H1 (cell line): ENCODE data around the gene MYO9A. TPM values are rescaled to one million over a fixed set of nuclear protein-coding genes. Genes with fewer than 3 reads are reported as not detected.

Experiments used
- CTCF ChIA-PET: fragments of 300-600 bp; sonication (Branson Sonifier 250); formaldehyde crosslinking; loops from one replicate; lab custom pipeline; 2021; ENCODE audit not compliant: partially characterized antibody; lab: Charles Lee
- POLR2A ChIA-PET: fragments of 300-600 bp; sonication (Branson Sonifier 250); formaldehyde crosslinking; loops from one replicate; lab custom pipeline; 2021; ENCODE audit warnings: inconsistent platforms; ENCODE audit not compliant: partially characterized antibody; lab: Charles Lee
- DNase-seq, 2 experiments: peaks; one replicate each; pipeline versions ENCODE4 v3.0.0 to v3.0.0-alpha.2; 2010 to 2022; ENCODE audit warnings: low spot score in 2 of 2, low read depth in 1 of 2, mixed read lengths in 1 of 2
- FAIRE-seq: peaks from 2 replicates; lab custom pipeline; 2011; peaks lifted over from hg19 to GRCh38; lab: Jason Lieb, UNC
- H2AFZ ChIP-seq: 2 replicates; pipeline ENCODE4 v1.8.1; 2012; ENCODE audit warnings: low read length, inconsistent platforms
- H2AK5ac ChIP-seq: 2 replicates; pipeline ENCODE4 v1.6.1; 2013; ENCODE audit warnings: low read depth, low read length
- H2BK120ac ChIP-seq: replicated peaks from 2 replicates; pipeline ENCODE3; 2013; ENCODE audit warnings: low read depth, low read length, inconsistent platforms
- H2BK12ac ChIP-seq: 2 replicates; pipeline ENCODE4 v1.6.1; 2013; ENCODE audit warnings: low read depth, low read length
- H2BK15ac ChIP-seq: 2 replicates; pipeline ENCODE4 v1.6.1; 2013; ENCODE audit warnings: low read length
- H2BK20ac ChIP-seq: 2 replicates; pipeline ENCODE4 v1.6.1; 2013; ENCODE audit warnings: low read length
- H2BK5ac ChIP-seq: 2 replicates; pipeline ENCODE4 v1.6.1; 2013; ENCODE audit warnings: low read depth, low read length
- H3K14ac ChIP-seq: 2 replicates; pipeline ENCODE4 v1.6.1; 2013; ENCODE audit warnings: inconsistent platforms; ENCODE audit not compliant: insufficient read length
- H3K18ac ChIP-seq: 2 replicates; pipeline ENCODE4 v1.6.1; 2013; ENCODE audit warnings: low read length; ENCODE audit errors: extremely low read depth
- H3K23ac ChIP-seq: 2 replicates; pipeline ENCODE4 v1.6.1; 2013; ENCODE audit warnings: inconsistent platforms; ENCODE audit not compliant: insufficient read length
- H3K23me2 ChIP-seq: 2 replicates; pipeline ENCODE4 v1.6.1; 2013; ENCODE audit warnings: low read depth, low read length
- H3K27ac ChIP-seq: 2 replicates; pipeline ENCODE4 v1.6.1; 2011; ENCODE audit warnings: low read depth, low read length, inconsistent platforms
- H3K27me3 ChIP-seq, 4 experiments: replicated peaks in 1 of 4; 1 replicate in 1 of 4; 2 replicates in 3 of 4; pipeline versions ENCODE4 v1.6.1 to v1.8.1; 2011 to 2013; ENCODE audit warnings: low read length in 3 of 4, mild to moderate bottlenecking in 3 of 4, inconsistent platforms in 2 of 4, mixed read lengths in 2 of 4, moderate library complexity in 1 of 4; ENCODE audit not compliant: control insufficient read depth in 3 of 4, insufficient read depth in 3 of 4; ENCODE audit errors: extremely low read depth in 1 of 4
- H3K36me3 ChIP-seq, 4 experiments: 2 replicates each; pipeline versions ENCODE4 v1.6.1 to v1.8.1; 2011 to 2013; ENCODE audit warnings: mild to moderate bottlenecking in 4 of 4, low read length in 3 of 4, moderate library complexity in 2 of 4, control low read depth in 1 of 4, inconsistent platforms in 1 of 4; ENCODE audit not compliant: insufficient read depth in 4 of 4, control insufficient read depth in 2 of 4
- H3K4ac ChIP-seq: replicated peaks from 2 replicates; pipeline ENCODE3; 2013; ENCODE audit warnings: low read length, low read depth, mixed read lengths, inconsistent platforms; ENCODE audit not compliant: insufficient read length
- H3K4me1 ChIP-seq, 4 experiments: replicated peaks in 1 of 4; 1 replicate in 1 of 4; 2 replicates in 3 of 4; pipeline versions ENCODE4 v1.6.1 to v1.8.1; 2011 to 2013; ENCODE audit warnings: low read length in 3 of 4, inconsistent platforms in 2 of 4, mixed read lengths in 1 of 4; ENCODE audit not compliant: insufficient read depth in 4 of 4, control insufficient read depth in 3 of 4
- H3K4me2 ChIP-seq, 2 experiments: 2 replicates each; pipeline versions ENCODE4 v1.6.1 to v1.8.1; 2011 to 2013; ENCODE audit warnings: low read depth in 2 of 2, low read length in 2 of 2, control low read depth in 1 of 2, inconsistent platforms in 1 of 2, mild to moderate bottlenecking in 1 of 2; ENCODE audit not compliant: insufficient read depth in 1 of 2
- H3K4me3 ChIP-seq, 4 experiments: fragments of 200-600, 300-600 bp in 1 of 4; sonication (generic), shearing (Covaris generic), sonication (Bioruptor Twin) in 1 of 4; 2 replicates each; pipeline versions ENCODE4 v1.5.1 to v1.8.1; 2011 to 2016; ENCODE audit warnings: low read length in 4 of 4, low read depth in 3 of 4, control low read depth in 2 of 4, inconsistent platforms in 2 of 4, mild to moderate bottlenecking in 2 of 4, mixed read lengths in 1 of 4, moderate library complexity in 1 of 4; ENCODE audit not compliant: insufficient read depth in 2 of 4; ENCODE audit errors: extremely low read depth in 1 of 4
- H3K56ac ChIP-seq: replicated peaks from 2 replicates; pipeline ENCODE3; 2013; ENCODE audit warnings: low read depth, mild to moderate bottlenecking, mixed read lengths, low read length, inconsistent platforms; ENCODE audit not compliant: insufficient read length
- H3K79me1 ChIP-seq: 2 replicates; pipeline ENCODE4 v1.6.1; 2013; ENCODE audit warnings: low read depth, low read length, control low read depth
- H3K79me2 ChIP-seq, 2 experiments: 2 replicates each; pipeline versions ENCODE4 v1.6.1 to v1.8.1; 2012 to 2013; ENCODE audit warnings: low read length in 2 of 2, mild to moderate bottlenecking in 2 of 2, inconsistent platforms in 1 of 2; ENCODE audit not compliant: insufficient read depth in 2 of 2, control insufficient read depth in 1 of 2
- H3K9ac ChIP-seq, 4 experiments: replicated peaks in 1 of 4; 1 replicate in 1 of 4; 2 replicates in 3 of 4; pipeline versions ENCODE4 v1.6.1 to v1.8.1; 2011 to 2013; ENCODE audit warnings: low read depth in 3 of 4, low read length in 3 of 4, control low read depth in 2 of 4, mild to moderate bottlenecking in 2 of 4, moderate library complexity in 2 of 4, inconsistent platforms in 1 of 4; ENCODE audit errors: extremely low read depth in 1 of 4
- H3K9me3 ChIP-seq, 2 experiments: 2 replicates each; pipeline versions ENCODE4 v1.6.1 to v1.8.1; 2012 to 2013; ENCODE audit warnings: mild to moderate bottlenecking in 2 of 2, moderate library complexity in 2 of 2, control low read depth in 1 of 2, inconsistent platforms in 1 of 2, low read depth in 1 of 2, low read length in 1 of 2, mixed read lengths in 1 of 2; ENCODE audit not compliant: insufficient read depth in 2 of 2
- H4K20me1 ChIP-seq, 2 experiments: replicated peaks in 1 of 2; 2 replicates each; pipeline versions ENCODE3 to v1.8.1; 2011 to 2013; ENCODE audit warnings: inconsistent platforms in 2 of 2, low read length in 2 of 2, mild to moderate bottlenecking in 1 of 2; ENCODE audit not compliant: insufficient read depth in 2 of 2, control insufficient read depth in 1 of 2
- H4K5ac ChIP-seq: 2 replicates; pipeline ENCODE4 v1.6.1; 2013; ENCODE audit warnings: low read length, low read depth, mixed read lengths, inconsistent platforms; ENCODE audit not compliant: insufficient read length
- H4K8ac ChIP-seq: 2 replicates; pipeline ENCODE4 v1.8.0; 2013; ENCODE audit warnings: mild to moderate bottlenecking, moderate library complexity, low read length, inconsistent platforms; ENCODE audit not compliant: insufficient read depth; ENCODE audit errors: extremely low read depth
- H4K91ac ChIP-seq: replicated peaks from 2 replicates; pipeline ENCODE3; 2013; ENCODE audit warnings: low read length, mixed read lengths, inconsistent platforms; ENCODE audit not compliant: insufficient read length
- PHF8 ChIP-seq: fragments of 200-600 bp; sonication (generic); conservative IDR thresholded peaks from 2 replicates; pipeline ENCODE4 v1.7.1; 2012; ENCODE audit warnings: low read depth, mild to moderate bottlenecking, inconsistent platforms, low read length, moderate library complexity
- RAD21 ChIP-seq, 2 experiments: IDR thresholded peaks in 1 of 2; conservative IDR thresholded peaks in 1 of 2; 2 replicates each; pipeline ENCODE4 v1.6.1; 2011; ENCODE audit warnings: low read depth in 2 of 2, low read length in 2 of 2, improper control_type of control experiment in 1 of 2, inconsistent platforms in 1 of 2, mild to moderate bottlenecking in 1 of 2, moderate library complexity in 1 of 2
- ZNF274 ChIP-seq: IDR thresholded peaks from 2 replicates; pipeline ENCODE4 v1.7.0; 2012; ENCODE audit warnings: low read length, borderline replicate concordance; ENCODE audit errors: extremely low read depth
- WGBS, 2 experiments: shearing (Covaris generic) in 1 of 2; methylation state at CpG; one replicate each; pipeline versions ENCODE4 v1.1.6 to v1.1.7; 2013 to 2015; ENCODE audit warnings: low lambda C conversion rate in 2 of 2, mixed read lengths in 2 of 2, inconsistent platforms in 1 of 2, low coverage in 1 of 2, missing lambda C conversion rate in 1 of 2; ENCODE audit not compliant: insufficient replicate concordance in 2 of 2, insufficient coverage in 1 of 2, insufficient read length in 1 of 2; ENCODE audit errors: extremely low coverage in 1 of 2, missing lambda C conversion rate in 1 of 2; 5-methylcytosine and 5-hydroxymethylcytosine counted together
- polyA plus RNA-seq, 7 experiments: library from polyadenylated mRNA; depleted of rRNA in 3 of 7; stranded (reverse) in 5 of 7; unstranded in 2 of 7; fragments of >200 nt in 5 of 7; fragments of 200-250 nt in 2 of 7; gene quantifications; 1 replicate in 5 of 7; 2 replicates in 1 of 7; 4 replicates in 1 of 7; pipeline versions ENCODE4 v1.2.1 to v1.2.3, GENCODE V29; 2011 to 2013; ENCODE audit warnings: missing spikeins in 2 of 7, mixed read lengths in 2 of 7
- total RNA-seq: library from RNA; stranded (reverse); fragmentation: NEBNext Ultra II Directional; extraction: Animal tissue kit (Norgen Biotek cat#: 25700); gene quantifications from 2 replicates; pipeline ENCODE4 v1.2.1, GENCODE V29; 2021
- TF ChIP-seq, protein P1 (sequence below): IDR thresholded peaks from 2 replicates; pipeline ENCODE4 v1.6.1; 2012; ENCODE audit warnings: inconsistent platforms
- TF ChIP-seq, protein P2 (sequence below): IDR thresholded peaks from 2 replicates; pipeline ENCODE4 v1.6.1; 2011; ENCODE audit warnings: low read length, improper control_type of control experiment

The MYO9A gene
- total and polyA plus RNA-seq, 2 of the 8 experiments (the other 6 are each of a cell fraction or from before 2014, with no cell fraction given) = 3.9 to 26.0 TPM

- H3K56ac ChIP-seq = no peak overlapping the region
- H2BK12ac ChIP-seq = no peak overlapping the region
- H2AFZ ChIP-seq = no peak overlapping the region
- H3K9ac ChIP-seq = no peak overlapping the region
- POLR2A ChIA-PET = no interaction called here
- H2BK5ac ChIP-seq = 0 out of 2 replicates have a peak overlapping the region, but pooled peaks have one; percentile 44
- H3K4me3 ChIP-seq = no peak overlapping the region
- no peak for TF ChIP-seq ZNF274
- TF ChIP-seq, protein P1, sequence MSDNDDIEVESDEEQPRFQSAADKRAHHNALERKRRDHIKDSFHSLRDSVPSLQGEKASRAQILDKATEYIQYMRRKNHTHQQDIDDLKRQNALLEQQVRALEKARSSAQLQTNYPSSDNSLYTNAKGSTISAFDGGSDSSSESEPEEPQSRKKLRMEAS = peak; percentile 26; the same call in 1 of the 2 replicates
- peak in 1 of 2 experiments; percentile 16; a peak in 1 of 4 replicates for TF ChIP-seq RAD21 (IDR thresholded peaks at IDR 0.05 in 1 of 2, conservative IDR thresholded peaks at IDR 0.05 in 1 of 2; ENCODE audit: low read depth in 2 of 2, low read length in 2 of 2)
- TF ChIP-seq PHF8 = no peak
- TF ChIP-seq, protein P2, sequence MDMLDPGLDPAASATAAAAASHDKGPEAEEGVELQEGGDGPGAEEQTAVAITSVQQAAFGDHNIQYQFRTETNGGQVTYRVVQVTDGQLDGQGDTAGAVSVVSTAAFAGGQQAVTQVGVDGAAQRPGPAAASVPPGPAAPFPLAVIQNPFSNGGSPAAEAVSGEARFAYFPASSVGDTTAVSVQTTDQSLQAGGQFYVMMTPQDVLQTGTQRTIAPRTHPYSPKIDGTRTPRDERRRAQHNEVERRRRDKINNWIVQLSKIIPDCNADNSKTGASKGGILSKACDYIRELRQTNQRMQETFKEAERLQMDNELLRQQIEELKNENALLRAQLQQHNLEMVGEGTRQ = no peak
- TF ChIP-seq, all 59 proteins: peak for 2
- H2BK20ac ChIP-seq = no peak overlapping the region
- no peaks in the 10 kb centered on the region for H3K79me1 ChIP-seq
- H3K23me2 ChIP-seq = no peaks in the 10 kb centered on the region
- WGBS, 2 experiments = 79% methylated on average over 9 of the region's 11 CpGs; no CpG with 5 or more reads in 1 of the 2 experiments
- no peak overlapping the region for H3K4ac ChIP-seq
- H3K18ac ChIP-seq = no peak overlapping the region
- H3K14ac ChIP-seq = no peak overlapping the region
- H3K4me1 ChIP-seq = no peaks in the 10 kb centered on the region
- DNase-seq (no peak), FAIRE-seq (no peak)
- no peak overlapping the region for H4K5ac ChIP-seq
- H2AK5ac ChIP-seq = no peak overlapping the region
- H3K4me2 ChIP-seq = no peak overlapping the region
- no peaks in the 10 kb centered on the region for H4K20me1 ChIP-seq
- no peaks in the 10 kb centered on the region for H3K36me3 ChIP-seq
- H3K9me3 ChIP-seq = no peaks in the 10 kb centered on the region
- H3K79me2 ChIP-seq = no peaks in the 10 kb centered on the region
- H3K23ac ChIP-seq = no peak overlapping the region
- no peak overlapping the region for H2BK15ac ChIP-seq
- H3K27me3 ChIP-seq = no peaks in the 10 kb centered on the region
- no peak overlapping the region for H2BK120ac ChIP-seq
- no peak overlapping the region for H3K27ac ChIP-seq
- no peak overlapping the region for H4K91ac ChIP-seq
- CTCF ChIA-PET = no interaction called here
- H4K8ac ChIP-seq = no peak overlapping the region
Observed at GRCh38 chr15:72086010-72086697, 31.8 kb downstream of the MYO9A start.
